ENCODE results near the gene CUL7. TPM values are rescaled to one million over a fixed set of nuclear protein-coding genes. Genes with fewer than 3 reads are reported as not detected.

CUL7 gene
- total RNA-seq, 1 experiment from 2014 or later: 34.1 TPM

- BruUV-seq (replicated peaks): TSS peak; percentile 3
- no peak overlapping the region for H3K9ac ChIP-seq (ENCODE audit: low read length)
- peaks cover 16 to 17% of the 10 kb centered on the region in 2 experiments for H3K36me3 ChIP-seq (ENCODE audit: control insufficient read depth in 1 of 2, insufficient read depth in 2 of 2, low read length in 2 of 2)
- H3K27ac ChIP-seq (ENCODE audit: low read depth, low read length): no peak overlapping the region
- ATAC-seq (no peak), DNase-seq (ENCODE audit: low read depth, low spot score) (no peak)
- ChIA-PET RAD21 (ENCODE audit: low non-redundant PET in 1 of 2, low total read pairs in 2 of 2, uncharacterized antibody in 2 of 2, unreplicated experiment in 2 of 2) (no interaction called here), CTCF (no interaction called here), POLR2A (interaction anchor here (0.7 to 1.2 kb wide), 2 partner anchors 32 to 134 kb away, joined by 3 read pairs; partner anchors contain the start of gene PPP2R5D)
- peaks cover 10 to 31% of the 10 kb centered on the region in 2 experiments; a peak in 3 of 4 replicates for H3K4me1 ChIP-seq (ENCODE audit: control insufficient read depth in 1 of 2, insufficient read depth in 2 of 2, low read length in 2 of 2)
- H3K27me3 ChIP-seq (ENCODE audit: insufficient read depth, low read length): no peaks in the 10 kb centered on the region
- H4K20me1 ChIP-seq (ENCODE audit: insufficient read depth): no peaks in the 10 kb centered on the region
- no peak overlapping the region for H3K4me3 ChIP-seq (replicated peaks in 1 of 2; ENCODE audit: low read depth in 1 of 2, low read length in 2 of 2)
- TF ChIP-seq EZH2 (IDR thresholded peaks at IDR 0.05) (no peak), ATF3 (IDR thresholded peaks at IDR 0.05) (no peak), ELF1 (IDR thresholded peaks at IDR 0.05; ENCODE audit: borderline replicate concordance, low read depth) (no peak), JUND (IDR thresholded peaks at IDR 0.05) (no peak), EZH2phosphoT487 (IDR thresholded peaks at IDR 0.05; ENCODE audit: borderline replicate concordance) (no peak), SP1 (IDR thresholded peaks at IDR 0.05; ENCODE audit: low read depth) (no peak), FOSL1 (IDR thresholded peaks at IDR 0.05; ENCODE audit: low read depth) (no peak), CEBPB (IDR thresholded peaks at IDR 0.05; ENCODE audit: low read depth) (no peak), CTCF (IDR thresholded peaks at IDR 0.05 in 2 of 3, conservative IDR thresholded peaks at IDR 0.05 in 1 of 3; ENCODE audit: borderline replicate concordance in 1 of 3, insufficient read depth in 1 of 3, low read depth in 2 of 3, low read length in 2 of 3) (no peak), ZFX (IDR thresholded peaks at IDR 0.05) (no peak)
- intact Hi-C loops (cut with micrococcal nuclease): no loop called here
- no peak overlapping the region for H2AFZ ChIP-seq (ENCODE audit: low read depth, low read length, poor library complexity, severe bottlenecking)
- peaks cover 50% of the 10 kb centered on the region for H3K79me2 ChIP-seq (ENCODE audit: insufficient read depth, low read length)
- H3K4me2 ChIP-seq (ENCODE audit: low read length): no peak overlapping the region
- no peaks in the 10 kb centered on the region for H3K9me3 ChIP-seq (ENCODE audit: control insufficient read depth in 1 of 2, insufficient read depth in 1 of 2, low read depth in 1 of 2, low read length in 2 of 2)
- H3K9me2 ChIP-seq (ENCODE audit: insufficient read depth): no peaks in the 10 kb centered on the region
Measured at GRCh38 chr6:43016176-43016942, 37.3 kb downstream of the CUL7 start.

Data from HCT116 (cell line).